GM12875 (cell line): Measurements from ENCODE around the gene KRT6C.

Experiments
- H3K4me3 ChIP-seq: one replicate; pipeline ENCODE4 v1.5.1; 2011; ENCODE audit warnings: low read depth, low read length, control low read depth
- CTCF ChIP-seq: IDR thresholded peaks from 2 replicates; pipeline ENCODE4 v1.5.1; 2011; ENCODE audit warnings: low read depth, mild to moderate bottlenecking, control low read depth, inconsistent platforms, low read length, moderate library complexity, borderline replicate concordance; ENCODE audit not compliant: insufficient read depth

Gene KRT6C

GRCh38 chr12:52518574-52519386 is 45.2 kb upstream of the KRT6C start:
- no peak overlapping the region for H3K4me3 ChIP-seq
- no peak for TF ChIP-seq CTCF

GRCh38 chr12:52517888-52518287 is 44.3 kb upstream of the KRT6C start:
- no peak for TF ChIP-seq CTCF
- H3K4me3 ChIP-seq = no peak overlapping the region

GRCh38 chr12:52517005-52517835 is 43.6 kb upstream of the KRT6C start:
- H3K4me3 ChIP-seq = no peak overlapping the region
- TF ChIP-seq CTCF = no peak

GRCh38 chr12:52515927-52516831 is 42.6 kb upstream of the KRT6C start:
- no peak for TF ChIP-seq CTCF
- no peak overlapping the region for H3K4me3 ChIP-seq

- no peak for TF ChIP-seq CTCF
- no peak overlapping the region for H3K4me3 ChIP-seq
Observed at GRCh38 chr12:52515319-52515646, 41.7 kb upstream of the KRT6C start.

GRCh38 chr12:52514471-52515318 is 41.1 kb upstream of the KRT6C start:
- no peak for TF ChIP-seq CTCF

More at GRCh38 chr12:52514471-52515318, 41.1 kb upstream of the KRT6C start:
- H3K4me3 ChIP-seq = no peak overlapping the region
